ENCODE data around the gene OLR1.

DNA sequence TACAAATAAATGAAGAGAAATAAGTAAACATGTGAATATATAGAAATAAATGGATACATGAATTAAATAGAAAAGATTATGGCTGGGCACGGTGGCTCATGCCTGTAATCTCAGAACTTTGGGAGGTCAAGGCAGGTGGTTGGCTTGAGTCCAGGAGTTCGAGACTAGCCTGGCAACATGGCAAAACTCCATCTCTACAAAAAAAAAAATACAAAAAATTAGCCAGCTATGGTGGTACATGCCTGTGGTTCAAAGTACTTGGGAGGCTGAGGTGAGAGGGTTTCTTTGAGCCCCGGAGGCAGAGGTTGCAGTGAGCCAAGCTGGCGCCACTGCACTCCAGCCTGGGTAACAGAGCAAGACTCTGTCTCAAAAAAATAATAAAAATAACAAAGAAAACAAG, 36.8 kb downstream of the OLR1 start:
- TF ChIP-seq, protein P1, sequence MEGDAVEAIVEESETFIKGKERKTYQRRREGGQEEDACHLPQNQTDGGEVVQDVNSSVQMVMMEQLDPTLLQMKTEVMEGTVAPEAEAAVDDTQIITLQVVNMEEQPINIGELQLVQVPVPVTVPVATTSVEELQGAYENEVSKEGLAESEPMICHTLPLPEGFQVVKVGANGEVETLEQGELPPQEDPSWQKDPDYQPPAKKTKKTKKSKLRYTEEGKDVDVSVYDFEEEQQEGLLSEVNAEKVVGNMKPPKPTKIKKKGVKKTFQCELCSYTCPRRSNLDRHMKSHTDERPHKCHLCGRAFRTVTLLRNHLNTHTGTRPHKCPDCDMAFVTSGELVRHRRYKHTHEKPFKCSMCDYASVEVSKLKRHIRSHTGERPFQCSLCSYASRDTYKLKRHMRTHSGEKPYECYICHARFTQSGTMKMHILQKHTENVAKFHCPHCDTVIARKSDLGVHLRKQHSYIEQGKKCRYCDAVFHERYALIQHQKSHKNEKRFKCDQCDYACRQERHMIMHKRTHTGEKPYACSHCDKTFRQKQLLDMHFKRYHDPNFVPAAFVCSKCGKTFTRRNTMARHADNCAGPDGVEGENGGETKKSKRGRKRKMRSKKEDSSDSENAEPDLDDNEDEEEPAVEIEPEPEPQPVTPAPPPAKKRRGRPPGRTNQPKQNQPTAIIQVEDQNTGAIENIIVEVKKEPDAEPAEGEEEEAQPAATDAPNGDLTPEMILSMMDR (IDR thresholded peaks at IDR 0.05), result no peak
- TF ChIP-seq EP300 (IDR thresholded peaks at IDR 0.05), result no peak

Measured in ovary (tissue), 3 donors.